ENCODE results near the gene KIAA0232.

- TF ChIP-seq EZH2 (IDR thresholded peaks at IDR 0.05; ENCODE audit: borderline replicate concordance): no peak
- TF ChIP-seq CTCF (IDR thresholded peaks at IDR 0.05; ENCODE audit: poor library complexity): no peak
Observed at GRCh38 chr4:6916069-6916586, 133.6 kb downstream of the KIAA0232 start.
